AG09319 (cell line): ENCODE results near the gene ELL.
"Not testable (repeated sequence)": the region's sequence is repeated elsewhere in the genome, so short reads cannot be mapped to it uniquely, and the experiment has no call there.

ENCODE experiments used
- DNase-seq: peaks from one replicate; pipeline ENCODE4 v3.0.0-alpha.2; 2010; ENCODE audit warnings: low read depth; ENCODE audit errors: extremely low read depth
- CTCF ChIP-seq: IDR thresholded peaks from 2 replicates; pipeline ENCODE4 v1.5.1; 2011; ENCODE audit warnings: low read depth, mild to moderate bottlenecking, inconsistent platforms, low read length, moderate library complexity

ELL gene

GRCh38 chr19:18529782-18530181 is 7.9 kb upstream of the ELL start:
- DNase-seq: no peak
- no peak for TF ChIP-seq CTCF

GRCh38 chr19:18526316-18526715 is 4.4 kb upstream of the ELL start:
- TF ChIP-seq CTCF: no peak

GRCh38 chr19:18523841-18524240 is 2.0 kb upstream of the ELL start:
- DNase-seq: no peak
- TF ChIP-seq CTCF: no peak

More at GRCh38 chr19:18526316-18526715, 4.4 kb upstream of the ELL start:
- DNase-seq: no peak

- DNase-seq: not testable (repeated sequence)
These were observed 1.1 kb upstream of the ELL start for GRCh38 chr19:18522862-18523440.

- DNase-seq: peak; percentile 100
- peak; percentile 20 for TF ChIP-seq CTCF
These were observed 423 bp upstream of the ELL start for GRCh38 chr19:18522124-18522861.

- DNase-seq: no peak
- TF ChIP-seq CTCF: no peak
These were observed 800 bp downstream of the ELL start for GRCh38 chr19:18520848-18521691.

- DNase-seq: no peak
- peak; percentile 61 for TF ChIP-seq CTCF
These were observed 1.7 kb downstream of the ELL start for GRCh38 chr19:18519962-18520847.
